ENCODE results near the gene OSGIN1.

The OSGIN1 gene

DNA sequence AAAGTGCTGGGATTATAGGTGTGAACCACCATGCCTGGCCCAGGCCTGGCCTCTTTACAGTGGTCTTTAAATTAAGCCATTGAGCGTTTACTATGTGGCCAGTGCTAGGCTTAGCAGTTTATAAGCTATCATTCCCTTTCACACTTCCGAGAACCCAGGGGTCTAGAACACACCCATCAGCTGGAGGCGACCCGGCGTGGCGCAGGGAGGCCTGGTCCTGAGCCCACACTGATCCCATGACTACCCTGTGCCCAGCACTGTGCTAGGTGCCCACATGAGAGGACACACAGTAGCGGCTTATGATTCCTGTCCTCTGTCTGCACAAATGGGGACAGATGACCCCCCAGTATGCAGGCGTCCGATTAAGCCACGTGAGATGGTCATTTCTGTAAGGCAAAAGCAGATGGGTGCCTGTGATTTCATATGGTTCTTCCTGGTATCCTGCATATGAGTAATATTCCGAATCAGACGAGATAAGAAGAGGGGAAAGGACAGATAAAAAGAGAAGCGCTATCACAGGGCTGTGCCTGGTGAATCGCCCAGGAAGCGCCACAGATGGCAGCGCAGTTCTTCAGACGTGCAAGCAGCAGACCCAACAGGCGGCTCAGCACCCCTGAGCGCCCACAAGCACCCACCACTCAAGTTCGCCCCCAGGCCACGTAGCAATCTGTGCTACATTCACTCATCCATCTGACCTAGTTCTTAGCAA, 5.3 kb downstream of the OSGIN1 start:
- no peak for DNase-seq (ENCODE audit: low spot score)

DNA sequence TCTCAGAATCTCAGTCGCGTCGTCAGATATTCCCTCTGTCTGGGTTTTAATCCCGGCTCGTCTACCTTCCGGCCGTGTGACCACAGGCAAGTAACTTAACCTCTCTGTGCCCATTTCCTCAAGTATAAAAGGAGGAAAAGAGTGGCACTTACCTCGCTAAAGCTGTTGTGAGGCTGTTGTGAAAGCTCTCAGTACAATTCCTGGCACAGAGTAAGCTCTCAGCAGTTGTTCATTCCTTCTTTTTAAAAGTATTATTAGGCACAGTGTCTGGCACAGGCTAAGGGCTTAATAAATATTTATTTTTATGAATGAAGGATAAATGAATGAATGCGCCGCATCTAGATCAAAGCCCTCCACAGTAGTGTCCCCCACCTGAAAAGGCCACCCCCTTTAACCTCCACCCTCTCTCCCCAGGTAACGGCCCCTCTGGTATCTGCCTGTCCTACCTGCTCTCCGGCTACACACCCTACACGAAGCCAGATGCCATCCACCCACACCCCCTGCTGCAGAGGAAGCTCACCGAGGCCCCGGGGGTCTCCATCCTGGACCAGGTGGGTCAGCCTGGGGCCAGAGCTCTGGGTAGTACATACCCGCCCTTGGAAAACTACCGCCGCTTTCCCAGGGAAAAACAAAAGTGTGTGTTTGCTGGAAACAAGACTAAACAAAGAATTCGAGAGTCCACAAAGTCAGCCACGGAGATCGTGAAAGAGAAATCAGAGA, 6.0 kb downstream of the OSGIN1 start:
- no peak for DNase-seq (ENCODE audit: low spot score)

GRCh38 chr16:83959656-83960434, 6.8 kb downstream of the OSGIN1 start:
- DNase-seq (ENCODE audit: low spot score): no peak

- no peak for DNase-seq (ENCODE audit: low spot score)
These were observed 7.6 kb downstream of the OSGIN1 start for GRCh38 chr16:83960521-83961249.

DNA sequence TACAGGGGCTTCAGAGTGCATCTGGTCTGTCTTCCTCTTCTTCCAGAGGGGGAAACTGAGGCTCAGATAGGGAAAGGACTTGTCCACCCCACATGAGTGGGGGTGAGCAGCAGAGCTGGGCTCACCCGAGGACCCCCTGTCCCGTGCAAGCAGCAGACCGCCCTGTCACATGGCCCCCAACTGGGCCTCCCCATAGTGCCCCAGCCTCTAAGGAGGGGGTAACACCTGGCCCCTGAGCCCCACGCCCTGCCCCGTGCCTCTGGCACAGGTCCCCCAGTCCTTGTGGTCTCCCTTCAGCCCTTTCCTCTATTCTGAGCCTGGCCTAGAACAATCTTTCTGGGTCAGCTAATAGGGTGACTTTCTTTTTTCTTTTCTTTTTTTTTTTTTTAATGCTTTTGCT, 8.6 kb downstream of the OSGIN1 start:
- no peak for DNase-seq (ENCODE audit: low spot score)

DNA sequence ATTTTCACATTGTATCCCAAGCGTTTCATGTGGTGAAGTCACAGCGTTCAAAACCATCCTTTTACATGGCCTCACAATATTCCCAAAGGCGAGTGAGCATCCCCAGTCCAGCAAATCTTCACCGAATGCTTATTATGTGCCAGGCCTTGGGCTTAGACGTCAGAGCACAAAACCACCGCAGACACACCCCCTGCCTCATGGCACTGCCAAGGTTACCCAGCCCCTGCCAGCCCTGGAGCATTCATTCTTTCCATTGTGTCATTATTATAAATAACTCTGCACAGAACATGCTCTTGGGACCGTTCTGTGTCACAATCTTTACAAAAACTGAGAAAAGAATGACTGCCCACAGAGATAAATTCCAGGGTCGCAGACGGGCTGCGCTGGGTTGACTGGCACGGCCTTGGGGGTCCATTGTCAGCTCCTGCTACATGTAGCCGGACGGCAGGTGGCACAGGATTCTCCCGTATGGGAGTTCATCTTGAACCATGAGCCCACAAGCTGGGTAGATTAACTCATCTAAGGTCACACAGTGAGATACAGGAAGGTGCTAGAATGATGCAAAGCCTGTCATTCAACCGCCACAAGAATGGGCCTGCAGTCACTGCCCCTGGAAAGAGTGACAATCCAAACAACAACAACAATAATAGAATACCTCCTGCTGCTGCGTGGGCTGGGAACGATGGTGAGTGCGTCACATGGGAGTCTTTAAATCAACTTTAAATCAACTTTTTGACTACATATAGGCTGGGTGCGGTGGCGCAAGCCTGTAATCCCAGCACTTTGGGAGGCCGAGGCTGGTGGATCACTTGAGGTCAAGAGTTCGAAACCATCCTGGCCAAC, 10.5 kb downstream of the OSGIN1 start:
- DNase-seq (ENCODE audit: low spot score): no peak

- DNase-seq (ENCODE audit: low spot score): no peak
These were observed 11.8 kb downstream of the OSGIN1 start for GRCh38 chr16:83964684-83965443.

DNA sequence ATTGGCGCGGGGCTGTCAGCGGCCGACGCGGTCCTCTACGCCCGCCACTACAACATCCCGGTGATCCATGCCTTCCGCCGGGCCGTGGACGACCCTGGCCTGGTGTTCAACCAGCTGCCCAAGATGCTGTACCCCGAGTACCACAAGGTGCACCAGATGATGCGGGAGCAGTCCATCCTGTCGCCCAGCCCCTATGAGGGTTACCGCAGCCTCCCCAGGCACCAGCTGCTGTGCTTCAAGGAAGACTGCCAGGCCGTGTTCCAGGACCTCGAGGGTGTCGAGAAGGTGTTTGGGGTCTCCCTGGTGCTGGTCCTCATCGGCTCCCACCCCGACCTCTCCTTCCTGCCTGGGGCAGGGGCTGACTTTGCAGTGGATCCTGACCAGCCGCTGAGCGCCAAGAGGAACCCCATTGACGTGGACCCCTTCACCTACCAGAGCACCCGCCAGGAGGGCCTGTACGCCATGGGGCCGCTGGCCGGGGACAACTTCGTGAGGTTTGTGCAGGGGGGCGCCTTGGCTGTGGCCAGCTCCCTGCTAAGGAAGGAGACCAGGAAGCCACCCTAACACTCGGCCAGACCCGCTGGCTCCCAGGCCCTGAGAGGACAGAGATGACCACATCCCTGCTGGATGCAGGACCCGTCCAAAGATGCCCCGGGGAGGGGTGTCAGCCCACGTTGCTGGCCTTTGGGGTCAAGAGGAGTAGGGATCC, 12.6 kb downstream of the OSGIN1 start:
- DNase-seq (ENCODE audit: low spot score): no peak

DNA sequence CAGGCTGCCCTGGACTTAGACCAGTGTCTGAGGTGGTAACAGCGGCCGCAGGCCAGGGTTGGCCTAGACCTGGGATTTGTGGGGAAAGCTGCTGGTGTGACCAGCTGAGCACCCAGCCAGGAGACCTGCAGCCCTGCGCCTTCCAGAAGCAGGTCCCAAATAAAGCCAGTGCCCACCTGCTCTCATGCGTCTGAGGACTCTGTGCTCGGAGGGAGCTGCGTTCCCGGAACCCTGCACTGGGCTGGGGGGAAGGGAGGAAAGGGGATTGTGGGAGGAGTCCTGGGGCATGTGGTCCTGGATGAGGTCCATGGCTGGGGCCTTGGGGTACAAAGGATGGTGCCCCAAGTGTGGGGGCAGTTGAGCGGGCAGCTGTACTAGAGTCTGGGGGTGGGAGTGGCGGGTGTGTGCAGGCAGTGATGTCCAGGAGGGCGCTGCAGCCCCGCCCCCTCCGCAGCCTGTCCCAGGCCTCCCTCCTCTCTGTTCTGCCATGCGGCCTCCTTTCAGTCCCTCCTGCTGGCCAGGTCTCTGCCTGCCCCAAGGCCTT, 13.2 kb downstream of the OSGIN1 start:
- no peak for DNase-seq (ENCODE audit: low spot score)

DNA sequence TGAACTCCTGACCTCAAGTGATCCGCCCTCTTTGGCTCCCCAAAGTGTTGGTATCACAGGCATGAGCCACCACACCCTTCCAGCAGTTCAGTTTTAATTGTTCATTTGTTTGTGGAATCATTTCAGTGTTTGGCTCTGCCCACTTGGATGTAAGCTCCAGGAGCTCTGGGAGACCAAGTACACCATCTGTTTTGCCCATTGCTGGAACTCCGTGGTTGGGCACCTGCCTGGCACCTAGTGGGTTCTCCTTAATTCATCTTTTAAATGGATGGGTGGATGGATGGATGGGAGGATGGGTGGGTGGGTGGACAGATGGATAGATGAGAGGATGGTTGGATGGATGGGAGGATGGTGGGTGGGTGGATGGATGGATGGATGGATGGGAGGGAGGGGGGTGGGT, 14.1 kb downstream of the OSGIN1 start:
- DNase-seq (ENCODE audit: low spot score): no peak

DNA sequence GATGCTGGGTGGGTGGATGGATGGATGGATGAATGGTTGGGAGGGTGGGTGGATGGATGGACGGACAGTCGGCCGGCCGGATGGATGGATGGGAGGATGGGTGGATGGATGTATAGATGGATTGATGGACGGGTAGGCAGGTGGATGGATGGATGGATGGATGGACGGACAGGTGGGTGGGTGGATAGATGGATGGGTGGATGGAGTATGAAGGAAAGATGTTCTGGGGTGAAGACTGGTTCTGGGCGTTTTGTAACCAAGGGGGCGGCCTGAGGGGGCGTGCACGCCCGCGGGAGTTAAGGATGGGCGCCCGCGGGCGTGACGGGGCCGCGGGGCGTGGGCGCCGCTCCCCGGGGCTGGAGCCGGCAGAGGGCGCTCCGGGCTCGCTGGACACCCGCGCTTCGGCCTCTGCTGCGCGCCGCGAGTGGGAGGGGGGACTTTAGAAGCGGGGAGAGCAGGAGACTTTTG, 14.8 kb downstream of the OSGIN1 start, which contains the start of gene NECAB2:
Gene NECAB2, plus strand, starts transcription at position 407 of the 468 bp plus-strand sequence. CDS start 405 bp downstream, outside the sequence.
- DNase-seq (ENCODE audit: low spot score): peak; percentile 25

DNA sequence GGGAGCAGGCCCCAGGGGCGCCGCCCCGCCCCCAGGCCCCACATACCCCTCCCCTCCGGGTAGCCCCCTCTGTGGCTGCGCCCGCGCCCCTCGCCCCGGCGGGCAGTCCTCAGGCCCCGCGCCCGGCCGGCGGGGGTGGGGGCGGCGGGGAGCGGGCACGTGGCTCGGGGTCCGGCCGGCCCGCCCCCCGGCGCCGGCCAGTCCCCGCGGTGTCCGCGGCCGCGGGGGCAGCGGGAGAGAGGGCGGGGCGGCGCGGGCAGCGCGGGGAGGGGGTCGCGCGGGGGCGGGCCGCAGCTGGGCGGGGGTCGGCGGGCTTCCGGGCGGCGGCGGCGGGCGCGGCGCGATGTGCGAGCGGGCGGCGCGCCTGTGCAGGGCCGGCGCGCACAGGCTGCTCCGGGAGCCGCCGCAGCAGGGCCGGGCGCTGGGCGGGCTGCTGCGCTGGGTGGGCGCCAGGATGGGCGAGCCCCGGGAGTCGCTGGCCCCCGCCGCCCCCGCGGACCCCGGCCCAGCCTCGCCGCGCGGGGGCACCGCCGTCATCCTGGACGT, 15.3 kb downstream of the OSGIN1 start:
- DNase-seq (ENCODE audit: low spot score): no peak

- no peak for DNase-seq (ENCODE audit: low spot score)
These were observed 16.0 kb downstream of the OSGIN1 start for GRCh38 chr16:83968891-83969649.

DNA sequence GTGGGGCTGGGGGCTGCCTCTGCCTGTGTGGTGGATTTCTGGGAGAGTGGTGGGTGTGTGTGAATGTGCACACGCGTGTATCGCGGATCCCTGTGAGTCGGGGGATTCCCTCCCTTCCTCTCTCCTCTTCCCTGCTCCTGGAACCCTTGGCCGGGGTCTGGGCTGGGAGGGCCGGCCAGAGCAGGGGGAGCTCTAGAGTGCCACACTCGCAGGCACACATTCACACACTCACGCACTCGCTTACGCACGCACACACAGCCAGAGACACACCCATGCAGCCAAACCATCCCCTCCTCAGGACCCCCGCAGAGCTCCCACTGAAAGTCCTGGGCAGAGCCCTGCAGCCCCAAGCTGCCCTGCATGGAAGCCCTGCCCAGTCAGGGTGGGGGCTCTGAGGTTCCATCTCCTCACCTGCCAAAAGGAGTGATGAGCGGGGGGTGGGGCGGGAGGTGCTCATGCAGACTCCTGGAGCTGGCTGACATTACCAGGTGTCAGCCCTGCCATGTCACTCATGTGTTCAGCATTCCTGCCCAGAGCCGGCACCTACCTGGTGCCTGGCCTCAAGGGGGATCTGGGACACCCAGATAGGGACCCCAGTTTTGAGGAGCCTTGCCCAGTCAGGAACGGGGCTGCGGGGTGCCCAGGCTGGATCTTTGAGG, 16.9 kb downstream of the OSGIN1 start:
- no peak for DNase-seq (ENCODE audit: low spot score)

DNA sequence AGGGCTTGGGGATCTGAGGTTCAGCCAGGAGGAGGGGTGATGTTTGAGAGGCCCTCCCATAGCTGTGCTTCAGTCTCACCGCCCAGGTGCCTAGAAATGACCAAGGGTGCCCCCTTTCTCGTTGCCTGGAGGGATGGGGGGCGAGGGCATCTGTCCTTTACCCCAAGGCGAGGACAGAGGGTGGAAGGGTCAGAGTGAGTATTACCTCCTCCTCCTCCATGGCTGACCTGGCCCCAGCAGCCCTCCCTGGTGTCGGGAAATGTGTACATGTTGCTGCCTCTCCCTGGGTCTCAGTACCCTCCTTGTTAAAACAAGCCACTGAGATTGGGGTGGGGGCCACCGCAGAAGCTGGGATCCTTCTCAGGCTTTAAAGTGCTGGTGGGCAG, 17.4 kb downstream of the OSGIN1 start:
- DNase-seq (ENCODE audit: low spot score): no peak

GRCh38 chr16:83971165-83972130, 18.4 kb downstream of the OSGIN1 start:
- DNase-seq (ENCODE audit: low spot score): no peak
